K562 (cell line): ENCODE data around the gene CREB3L4. TPM values are rescaled to one million over a fixed set of nuclear protein-coding genes. Genes with fewer than 3 reads are reported as not detected.

Experiments
- HDAC2 ChIP-seq: fragments of 450-650 bp; IDR thresholded peaks from 2 replicates; pipeline ENCODE4 v1.6.1; 2016; ENCODE audit warnings: mild to moderate bottlenecking
- HNRNPK ChIP-seq: fragments of 200-400 bp; formaldehyde crosslinking; IDR thresholded peaks from one replicate; pipeline ENCODE4 v1.6.1; 2018; ENCODE audit warnings: mild to moderate bottlenecking, low read depth, low read length; ENCODE audit not compliant: poor library complexity, severe bottlenecking
- KLF13 ChIP-seq: fragments of 450-650 bp; IDR thresholded peaks from 2 replicates; pipeline ENCODE4 v1.6.1; 2016; ENCODE audit warnings: missing genetic modification characterization, low read depth, mild to moderate bottlenecking, missing compliant biosample characterization, moderate library complexity, borderline replicate concordance
- LCOR ChIP-seq: sonication (generic); formaldehyde crosslinking; IDR thresholded peaks from 2 replicates; pipeline ENCODE4 v1.8.0; 2022; ENCODE audit warnings: mild to moderate bottlenecking, missing genetic modification reagents
- MIER1 ChIP-seq: fragments of 450-650 bp; IDR thresholded peaks from 2 replicates; pipeline ENCODE4 v1.6.1; 2016; ENCODE audit warnings: antibody characterized with exemption, mild to moderate bottlenecking, low read depth
- NBN ChIP-seq: fragments of 450-650 bp; IDR thresholded peaks from 2 replicates; pipeline ENCODE4 v1.6.1; 2016; ENCODE audit warnings: low read depth, mild to moderate bottlenecking
- NFYB ChIP-seq: IDR thresholded peaks from 2 replicates; pipeline ENCODE4 v1.6.1; 2011; ENCODE audit warnings: mild to moderate bottlenecking, moderate library complexity; ENCODE audit not compliant: insufficient read length; ENCODE audit errors: extremely low read depth
- RBM25 ChIP-seq: fragments of 200-400 bp; formaldehyde crosslinking; IDR thresholded peaks from 2 replicates; pipeline ENCODE4 v1.6.1; 2018; ENCODE audit warnings: low read length, low read depth, moderate library complexity; ENCODE audit not compliant: severe bottlenecking
- RUNX1 ChIP-seq: sonication (generic); IDR thresholded peaks from 2 replicates; pipeline ENCODE4 v1.6.1; 2016; ENCODE audit warnings: antibody characterized with exemption, low read depth
- SETDB1 ChIP-seq: IDR thresholded peaks from one replicate; pipeline ENCODE4 v1.6.1; 2012; ENCODE audit warnings: low read length, control low read depth, inconsistent platforms
- SIN3A ChIP-seq, 2 experiments: fragments of 150-350 bp in 1 of 2; IDR thresholded peaks; 2 replicates each; pipeline ENCODE4 v1.6.1; 2011 to 2016; ENCODE audit warnings: borderline replicate concordance in 2 of 2, low read depth in 2 of 2, low read length in 2 of 2, mild to moderate bottlenecking in 2 of 2, moderate library complexity in 2 of 2; ENCODE audit not compliant: control insufficient read depth in 1 of 2
- TCF7 ChIP-seq: sonication (generic); IDR thresholded peaks from 2 replicates; pipeline ENCODE4 v1.6.1; 2016; ENCODE audit warnings: antibody characterized with exemption, borderline replicate concordance
- ZNF717 ChIP-seq: fragments of 250-450 bp; sonication (Bioruptor Pico); IDR thresholded peaks from 2 replicates; pipeline ENCODE4 v1.5.0; 2021
- polyA plus RNA-seq, 8 experiments: library from polyadenylated mRNA; depleted of rRNA in 4 of 8; stranded (reverse) in 5 of 8; unstranded in 3 of 8; fragments of >200 nt; fragmentation: Nextera tagmentation in 2 of 8; fragmentation: Illumina TruSeq in 1 of 8; extraction: Ambion mirVana in 2 of 8; extraction: Trizol in 1 of 8; gene quantifications; 2 replicates each; pipeline versions ENCODE4 v1.2.1 to v1.2.3, GENCODE V29; 2011 to 2014; ENCODE audit warnings: inconsistent platforms in 1 of 8, missing spikeins in 1 of 8
- total RNA-seq, 7 experiments: library from RNA; depleted of rRNA in 6 of 7; stranded (reverse); fragments of >200 nt in 6 of 7; fragmentation: Illumina TruSeq in 2 of 7; extraction: Trizol in 2 of 7; gene quantifications; 2 replicates each; pipeline versions ENCODE4 v1.2.1 to v1.2.3, GENCODE V29; 2011 to 2021; ENCODE audit warnings: low replicate concordance in 1 of 7
- TF ChIP-seq, protein P1 (sequence below): fragments of 250-450 bp; sonication (Bioruptor Pico); IDR thresholded peaks from 2 replicates; pipeline ENCODE4 v1.5.1; 2021; ENCODE audit warnings: mild to moderate bottlenecking
- TF ChIP-seq, protein P2 (sequence below): fragments of 250-450 bp; sonication (Bioruptor Pico); IDR thresholded peaks from 2 replicates; pipeline ENCODE4 v1.9.0; 2021; ENCODE audit warnings: mild to moderate bottlenecking, inconsistent platforms
- TF ChIP-seq, protein P3 (sequence below): fragments of 200-800 bp; sonication (Bioruptor generic); IDR thresholded peaks from 2 replicates; pipeline ENCODE4 v1.6.1; 2017; ENCODE audit warnings: missing genetic modification characterization, missing compliant biosample characterization
- TF ChIP-seq, protein P4 (sequence below): fragments of 250-450 bp; sonication (Bioruptor Pico); IDR thresholded peaks from 2 replicates; pipeline ENCODE4 v1.4.0; 2020

The CREB3L4 gene
- total and polyA plus RNA-seq, 9 of the 15 experiments (the other 6 are each of a cell fraction or from before 2014, with no cell fraction given), result 9.9 to 18.6 (median 13.9) TPM

DNA sequence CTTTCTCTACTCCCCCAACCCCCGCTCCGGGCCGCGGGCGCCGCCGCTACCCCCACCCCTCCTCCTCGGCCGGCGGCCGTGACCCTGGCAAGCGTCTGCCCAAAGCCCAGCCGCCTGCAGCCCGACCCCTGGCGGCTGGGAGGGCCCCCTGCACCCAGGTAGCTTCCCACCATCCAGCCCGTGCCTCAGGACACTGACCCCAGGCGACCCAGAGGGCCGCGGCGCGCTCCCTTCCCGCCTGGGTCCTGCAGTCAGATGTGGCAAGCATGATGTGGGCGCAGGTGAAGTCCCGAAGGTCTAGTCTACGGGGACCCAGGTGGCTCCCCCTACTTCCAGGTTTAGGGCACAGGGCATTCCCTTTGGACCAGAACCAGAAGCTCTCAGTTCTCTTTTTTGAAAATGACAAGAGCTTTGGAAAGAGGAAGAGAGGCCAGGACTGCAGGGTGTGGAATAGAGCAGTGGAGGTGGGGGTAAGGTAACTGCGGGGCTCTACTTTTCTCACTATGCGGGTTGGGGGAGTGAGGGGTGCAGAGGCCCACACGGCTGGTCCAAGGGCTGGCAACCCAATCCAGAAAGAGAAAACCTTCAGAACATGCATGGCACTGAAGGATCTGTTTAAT, 21.0 kb upstream of the CREB3L4 start, which contains the start of gene DENND4B (continued):
- TF ChIP-seq, protein P1, sequence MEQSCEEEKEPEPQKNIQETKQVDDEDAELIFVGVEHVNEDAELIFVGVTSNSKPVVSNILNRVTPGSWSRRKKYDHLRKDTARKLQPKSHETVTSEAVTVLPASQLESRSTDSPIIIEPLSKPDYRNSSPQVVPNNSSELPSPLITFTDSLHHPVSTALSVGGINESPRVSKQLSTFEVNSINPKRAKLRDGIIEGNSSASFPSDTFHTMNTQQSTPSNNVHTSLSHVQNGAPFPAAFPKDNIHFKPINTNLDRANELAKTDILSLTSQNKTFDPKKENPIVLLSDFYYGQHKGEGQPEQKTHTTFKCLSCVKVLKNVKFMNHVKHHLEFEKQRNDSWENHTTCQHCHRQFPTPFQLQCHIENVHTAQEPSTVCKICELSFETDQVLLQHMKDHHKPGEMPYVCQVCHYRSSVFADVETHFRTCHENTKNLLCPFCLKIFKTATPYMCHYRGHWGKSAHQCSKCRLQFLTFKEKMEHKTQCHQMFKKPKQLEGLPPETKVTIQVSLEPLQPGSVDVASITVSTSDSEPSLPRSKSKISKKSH, result no peak
- TF ChIP-seq SIN3A (IDR thresholded peaks at IDR 0.05; ENCODE audit: borderline replicate concordance in 2 of 2, control insufficient read depth in 1 of 2, low read depth in 2 of 2, low read length in 2 of 2) (peak in 1 of 2 experiments; percentile 58; a peak in 1 of 4 replicates), NBN (peak; percentile 74), ZNF717 (CRISPR knock-in tag) (no peak), RUNX1 (no peak), NFYB (no peak), HDAC2 (no peak), KLF13 (tag) (no peak), LCOR (CRISPR knock-in tag) (no peak), RBM25 (no peak), MIER1 (no peak), TCF7 (no peak), SETDB1 (no peak), HNRNPK (no peak)
- TF ChIP-seq, protein P2, sequence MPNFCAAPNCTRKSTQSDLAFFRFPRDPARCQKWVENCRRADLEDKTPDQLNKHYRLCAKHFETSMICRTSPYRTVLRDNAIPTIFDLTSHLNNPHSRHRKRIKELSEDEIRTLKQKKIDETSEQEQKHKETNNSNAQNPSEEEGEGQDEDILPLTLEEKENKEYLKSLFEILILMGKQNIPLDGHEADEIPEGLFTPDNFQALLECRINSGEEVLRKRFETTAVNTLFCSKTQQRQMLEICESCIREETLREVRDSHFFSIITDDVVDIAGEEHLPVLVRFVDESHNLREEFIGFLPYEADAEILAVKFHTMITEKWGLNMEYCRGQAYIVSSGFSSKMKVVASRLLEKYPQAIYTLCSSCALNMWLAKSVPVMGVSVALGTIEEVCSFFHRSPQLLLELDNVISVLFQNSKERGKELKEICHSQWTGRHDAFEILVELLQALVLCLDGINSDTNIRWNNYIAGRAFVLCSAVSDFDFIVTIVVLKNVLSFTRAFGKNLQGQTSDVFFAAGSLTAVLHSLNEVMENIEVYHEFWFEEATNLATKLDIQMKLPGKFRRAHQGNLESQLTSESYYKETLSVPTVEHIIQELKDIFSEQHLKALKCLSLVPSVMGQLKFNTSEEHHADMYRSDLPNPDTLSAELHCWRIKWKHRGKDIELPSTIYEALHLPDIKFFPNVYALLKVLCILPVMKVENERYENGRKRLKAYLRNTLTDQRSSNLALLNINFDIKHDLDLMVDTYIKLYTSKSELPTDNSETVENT (CRISPR knock-in tag), result 0 out of 2 replicates have a peak, but pooled peaks have one; percentile 49
- TF ChIP-seq, protein P3, sequence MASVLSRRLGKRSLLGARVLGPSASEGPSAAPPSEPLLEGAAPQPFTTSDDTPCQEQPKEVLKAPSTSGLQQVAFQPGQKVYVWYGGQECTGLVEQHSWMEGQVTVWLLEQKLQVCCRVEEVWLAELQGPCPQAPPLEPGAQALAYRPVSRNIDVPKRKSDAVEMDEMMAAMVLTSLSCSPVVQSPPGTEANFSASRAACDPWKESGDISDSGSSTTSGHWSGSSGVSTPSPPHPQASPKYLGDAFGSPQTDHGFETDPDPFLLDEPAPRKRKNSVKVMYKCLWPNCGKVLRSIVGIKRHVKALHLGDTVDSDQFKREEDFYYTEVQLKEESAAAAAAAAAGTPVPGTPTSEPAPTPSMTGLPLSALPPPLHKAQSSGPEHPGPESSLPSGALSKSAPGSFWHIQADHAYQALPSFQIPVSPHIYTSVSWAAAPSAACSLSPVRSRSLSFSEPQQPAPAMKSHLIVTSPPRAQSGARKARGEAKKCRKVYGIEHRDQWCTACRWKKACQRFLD (CRISPR knock-in tag), result no peak
- TF ChIP-seq, protein P4, sequence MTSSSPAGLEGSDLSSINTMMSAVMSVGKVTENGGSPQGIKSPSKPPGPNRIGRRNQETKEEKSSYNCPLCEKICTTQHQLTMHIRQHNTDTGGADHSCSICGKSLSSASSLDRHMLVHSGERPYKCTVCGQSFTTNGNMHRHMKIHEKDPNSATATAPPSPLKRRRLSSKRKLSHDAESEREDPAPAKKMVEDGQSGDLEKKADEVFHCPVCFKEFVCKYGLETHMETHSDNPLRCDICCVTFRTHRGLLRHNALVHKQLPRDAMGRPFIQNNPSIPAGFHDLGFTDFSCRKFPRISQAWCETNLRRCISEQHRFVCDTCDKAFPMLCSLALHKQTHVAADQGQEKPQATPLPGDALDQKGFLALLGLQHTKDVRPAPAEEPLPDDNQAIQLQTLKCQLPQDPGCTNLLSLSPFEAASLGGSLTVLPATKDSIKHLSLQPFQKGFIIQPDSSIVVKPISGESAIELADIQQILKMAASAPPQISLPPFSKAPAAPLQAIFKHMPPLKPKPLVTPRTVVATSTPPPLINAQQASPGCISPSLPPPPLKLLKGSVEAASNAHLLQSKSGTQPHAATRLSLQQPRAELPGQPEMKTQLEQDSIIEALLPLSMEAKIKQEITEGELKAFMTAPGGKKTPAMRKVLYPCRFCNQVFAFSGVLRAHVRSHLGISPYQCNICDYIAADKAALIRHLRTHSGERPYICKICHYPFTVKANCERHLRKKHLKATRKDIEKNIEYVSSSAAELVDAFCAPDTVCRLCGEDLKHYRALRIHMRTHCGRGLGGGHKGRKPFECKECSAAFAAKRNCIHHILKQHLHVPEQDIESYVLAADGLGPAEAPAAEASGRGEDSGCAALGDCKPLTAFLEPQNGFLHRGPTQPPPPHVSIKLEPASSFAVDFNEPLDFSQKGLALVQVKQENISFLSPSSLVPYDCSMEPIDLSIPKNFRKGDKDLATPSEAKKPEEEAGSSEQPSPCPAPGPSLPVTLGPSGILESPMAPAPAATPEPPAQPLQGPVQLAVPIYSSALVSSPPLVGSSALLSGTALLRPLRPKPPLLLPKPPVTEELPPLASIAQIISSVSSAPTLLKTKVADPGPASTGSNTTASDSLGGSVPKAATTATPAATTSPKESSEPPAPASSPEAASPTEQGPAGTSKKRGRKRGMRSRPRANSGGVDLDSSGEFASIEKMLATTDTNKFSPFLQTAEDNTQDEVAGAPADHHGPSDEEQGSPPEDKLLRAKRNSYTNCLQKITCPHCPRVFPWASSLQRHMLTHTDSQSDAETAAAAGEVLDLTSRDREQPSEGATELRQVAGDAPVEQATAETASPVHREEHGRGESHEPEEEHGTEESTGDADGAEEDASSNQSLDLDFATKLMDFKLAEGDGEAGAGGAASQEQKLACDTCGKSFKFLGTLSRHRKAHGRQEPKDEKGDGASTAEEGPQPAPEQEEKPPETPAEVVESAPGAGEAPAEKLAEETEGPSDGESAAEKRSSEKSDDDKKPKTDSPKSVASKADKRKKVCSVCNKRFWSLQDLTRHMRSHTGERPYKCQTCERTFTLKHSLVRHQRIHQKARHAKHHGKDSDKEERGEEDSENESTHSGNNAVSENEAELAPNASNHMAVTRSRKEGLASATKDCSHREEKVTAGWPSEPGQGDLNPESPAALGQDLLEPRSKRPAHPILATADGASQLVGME (CRISPR knock-in tag), result no peak
